HepG2 (cell line): ENCODE data around the gene CLCN1. TPM values are rescaled to one million over a fixed set of nuclear protein-coding genes. Genes with fewer than 3 reads are reported as not detected.

ENCODE experiments used
- ATAC-seq: fragments of 200-7000 bp; cut with Tn5 transposase; 3 replicates; pipeline ENCODE4 v1.9.1; 2020; ENCODE audit warnings: mild to moderate bottlenecking, moderate library complexity
- BruUV-seq: library from RNA; stranded (reverse); fragments of 400-500 nt; replicated peaks from 2 replicates; lab custom pipeline; 2021; lab: Mats Ljungman, UMichigan
- CTCF ChIA-PET: fragments of 300-600 bp; formaldehyde crosslinking; extraction: SDS; loops from one replicate; lab custom pipeline; 2021; ENCODE audit warnings: low total read pairs, inconsistent platforms, low intra/inter-chr PET ratio; lab: Yijun Ruan, JAX
- POLR2A ChIA-PET: fragments of 350-600 bp; sonication (Branson Sonifier 250); formaldehyde crosslinking; loops from one replicate; lab custom pipeline; 2020; ENCODE audit warnings: antibody characterized with exemption, inconsistent platforms; lab: Yijun Ruan, JAX
- DNase-seq: peaks from one replicate; pipeline ENCODE4 v3.0.0-alpha.2; 2015; ENCODE audit warnings: low spot score
- FAIRE-seq: peaks from 3 replicates; lab custom pipeline; 2011; peaks lifted over from hg19 to GRCh38; lab: Jason Lieb, UNC
- H2AFZ ChIP-seq: one replicate; pipeline ENCODE4 v1.6.1; 2011; ENCODE audit warnings: low read length, inconsistent platforms
- H3K27ac ChIP-seq: fragments of 300-600 bp; 3 replicates; pipeline ENCODE4 v1.8.0; 2011; ENCODE audit warnings: mixed run types, mild to moderate bottlenecking, mixed read lengths, low read length, inconsistent platforms; ENCODE audit not compliant: insufficient read depth; ENCODE audit errors: extremely low read length
- H3K27me3 ChIP-seq, 2 experiments: fragments of 200-600 bp in 1 of 2; 2 replicates in 1 of 2; 3 replicates in 1 of 2; pipeline versions ENCODE4 v1.6.0 to v1.8.0; 2011; ENCODE audit warnings: low read length in 2 of 2, mild to moderate bottlenecking in 2 of 2, moderate library complexity in 2 of 2, inconsistent platforms in 1 of 2; ENCODE audit not compliant: insufficient read depth in 2 of 2, control insufficient read depth in 1 of 2
- H3K36me3 ChIP-seq, 2 experiments: fragments of 200-600 bp in 1 of 2; replicated peaks in 1 of 2; 2 replicates in 1 of 2; 3 replicates in 1 of 2; pipeline versions ENCODE4 v1.5.1 to v1.8.0; 2011; ENCODE audit warnings: low read length in 2 of 2, inconsistent platforms in 1 of 2; ENCODE audit not compliant: insufficient read depth in 2 of 2, control insufficient read depth in 1 of 2
- H3K4me1 ChIP-seq: 2 replicates; pipeline ENCODE4 v1.5.1; 2012; ENCODE audit warnings: low read length, inconsistent platforms; ENCODE audit not compliant: insufficient read depth
- H3K4me2 ChIP-seq: 2 replicates; pipeline ENCODE4 v1.6.0; 2011; ENCODE audit warnings: low read depth, low read length, inconsistent platforms
- H3K4me3 ChIP-seq, 3 experiments: fragments of 200-600 bp in 1 of 3; sonication (generic), shearing (Covaris generic) in 1 of 3; replicated peaks in 1 of 3; 2 replicates each; pipeline ENCODE4 v1.5.1; 2011 to 2016; ENCODE audit warnings: low read length in 3 of 3, inconsistent platforms in 2 of 3, low read depth in 2 of 3, mild to moderate bottlenecking in 2 of 3, control low read depth in 1 of 3, mixed read lengths in 1 of 3; ENCODE audit not compliant: insufficient read depth in 1 of 3
- H3K79me2 ChIP-seq: one replicate; pipeline ENCODE4 v1.6.1; 2011; ENCODE audit warnings: low read length, inconsistent platforms; ENCODE audit not compliant: insufficient read depth
- H3K9ac ChIP-seq: 2 replicates; pipeline ENCODE4 v1.6.0; 2011; ENCODE audit warnings: mild to moderate bottlenecking, low read depth, low read length, inconsistent platforms; ENCODE audit not compliant: insufficient read depth
- H3K9me3 ChIP-seq: 2 replicates; pipeline ENCODE4 v1.5.1; 2012; ENCODE audit warnings: mild to moderate bottlenecking, low read length
- H4K20me1 ChIP-seq: 2 replicates; pipeline ENCODE4 v1.6.0; 2011; ENCODE audit warnings: inconsistent platforms, mild to moderate bottlenecking, low read length, moderate library complexity; ENCODE audit not compliant: insufficient read depth
- AGO2 ChIP-seq: fragments of 200-400 bp; formaldehyde crosslinking; optimal IDR thresholded peaks from 2 replicates; pipeline ENCODE3; 2017; ENCODE audit warnings: mild to moderate bottlenecking, low read depth, low read length, moderate library complexity
- AKAP8 ChIP-seq: sonication (generic); formaldehyde crosslinking; IDR thresholded peaks from 2 replicates; pipeline ENCODE4 v1.5.1; 2020; ENCODE audit warnings: mild to moderate bottlenecking, missing genetic modification reagents
- HDAC6 ChIP-seq: fragments of 200-600 bp; sonication (generic); IDR thresholded peaks from 2 replicates; pipeline ENCODE4 v1.7.0; 2017; ENCODE audit warnings: mild to moderate bottlenecking, antibody characterized with exemption, low read length, low read depth
- NFYC ChIP-seq: IDR thresholded peaks from 2 replicates; pipeline ENCODE4 v1.6.1; 2016; ENCODE audit warnings: missing genetic modification reagents, missing compliant biosample characterization
- ZNF550 ChIP-seq: sonication (generic); formaldehyde crosslinking; IDR thresholded peaks from 2 replicates; pipeline ENCODE4 v1.4.0; 2020; ENCODE audit warnings: mild to moderate bottlenecking, missing genetic modification reagents, borderline replicate concordance
- ZXDC ChIP-seq: sonication (generic); formaldehyde crosslinking; IDR thresholded peaks from 2 replicates; pipeline ENCODE4 v1.5.0; 2020; ENCODE audit warnings: mild to moderate bottlenecking, missing genetic modification reagents
- WGBS: methylation state at CpG from one replicate; pipeline ENCODE4 v1.1.6; 2017; ENCODE audit warnings: low lambda C conversion rate; 5-methylcytosine and 5-hydroxymethylcytosine counted together
- in situ Hi-C: cut with HindIII; loops from 2 replicates; pipeline ENCODE4 v1.10.0; 2017; ENCODE audit warnings: low pct_unique_long_range_greater_than_20kb; ENCODE audit not compliant: extremely low pct_ligation_motif_present
- intact Hi-C: fragments of 100-400 bp; cut with micrococcal nuclease; formaldehyde crosslinking; loops from one replicate; pipeline ENCODE4 v1.10.0; 2022; ENCODE audit not compliant: unreplicated experiment
- polyA plus RNA-seq, 8 experiments: library from polyadenylated mRNA; depleted of rRNA in 3 of 8; stranded (reverse) in 7 of 8; unstranded in 1 of 8; fragments of >200 nt; fragmentation: Illumina TruSeq in 4 of 8; extraction: Trizol in 4 of 8; gene quantifications; 2 replicates each; pipeline versions ENCODE4 v1.2.1 to v1.2.3, GENCODE V29; 2011 to 2016; ENCODE audit warnings: low read depth in 4 of 8, missing spikeins in 1 of 8, mixed read lengths in 1 of 8; ENCODE audit not compliant: insufficient read depth in 1 of 8
- total RNA-seq, 5 experiments: library from RNA; depleted of rRNA; stranded (reverse); fragments of >200 nt; fragmentation: Illumina TruSeq; extraction: Trizol; gene quantifications; 2 replicates each; pipeline ENCODE4 v1.2.3, GENCODE V29; 2016; ENCODE audit warnings: low read depth in 1 of 5
- TF ChIP-seq, protein P1 (sequence below): sonication (generic); formaldehyde crosslinking; conservative IDR thresholded peaks from 2 replicates; pipeline ENCODE4 v1.8.1; 2023; ENCODE audit warnings: missing genetic modification reagents
- TF ChIP-seq, protein P2 (sequence below): sonication (generic); formaldehyde crosslinking; IDR thresholded peaks from 2 replicates; pipeline ENCODE4 v1.5.0; 2020; ENCODE audit warnings: mild to moderate bottlenecking, missing genetic modification reagents

The CLCN1 gene
- total and polyA plus RNA-seq, 2 of the 13 experiments (the other 11 are each of a cell fraction or from before 2014, with no cell fraction given), result 0.01 TPM; not detected in 1

- no peak for DNase-seq
- no peak for FAIRE-seq
- in situ Hi-C loops (loop anchor here (5.0 to 25.0 kb wide), 2 partner anchors 34 to 529 kb away; partner anchors contain the start of gene TCAF1), intact Hi-C loops (no loop called here)
- Histone ChIP-seq H3K9ac (no peak overlapping the region; the same call in 1 of the 2 replicates), H3K4me1 (peaks cover 70% of the 10 kb centered on the region), H4K20me1 (peaks cover 9% of the 10 kb centered on the region; the same call in 1 of the 2 replicates), H3K9me3 (no peaks in the 10 kb centered on the region), H3K27me3 (no peaks in the 10 kb centered on the region), H3K36me3 (peaks cover 0 to 6% of the 10 kb centered on the region in 2 experiments; a peak in 3 of 5 replicates)
- 95% methylated on average over 14 of the region's 15 CpGs for WGBS
- CTCF ChIA-PET, result no interaction called here
- no peak for ATAC-seq
- no TSS peak for BruUV-seq
- TF ChIP-seq AGO2 (peak; percentile 28), NFYC (no peak)
- TF ChIP-seq, protein P1, sequence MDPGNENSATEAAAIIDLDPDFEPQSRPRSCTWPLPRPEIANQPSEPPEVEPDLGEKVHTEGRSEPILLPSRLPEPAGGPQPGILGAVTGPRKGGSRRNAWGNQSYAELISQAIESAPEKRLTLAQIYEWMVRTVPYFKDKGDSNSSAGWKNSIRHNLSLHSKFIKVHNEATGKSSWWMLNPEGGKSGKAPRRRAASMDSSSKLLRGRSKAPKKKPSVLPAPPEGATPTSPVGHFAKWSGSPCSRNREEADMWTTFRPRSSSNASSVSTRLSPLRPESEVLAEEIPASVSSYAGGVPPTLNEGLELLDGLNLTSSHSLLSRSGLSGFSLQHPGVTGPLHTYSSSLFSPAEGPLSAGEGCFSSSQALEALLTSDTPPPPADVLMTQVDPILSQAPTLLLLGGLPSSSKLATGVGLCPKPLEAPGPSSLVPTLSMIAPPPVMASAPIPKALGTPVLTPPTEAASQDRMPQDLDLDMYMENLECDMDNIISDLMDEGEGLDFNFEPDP (CRISPR knock-in tag), result 0 out of 2 replicates have a peak, but pooled peaks have one; percentile 31
- TF ChIP-seq, all 625 proteins: peak for 2
- no peak overlapping the region for H3K27ac ChIP-seq
- H3K4me2 ChIP-seq, result peak overlapping the region; percentile 86
- peak overlapping the region in 2 of 3 experiments; percentile 94 to 98; a peak in 3 of 6 replicates for H3K4me3 ChIP-seq
- POLR2A ChIA-PET, result interaction anchor here (4.0 kb wide), 1 partner anchor 13 kb away, joined by 20 read pairs; no protein-coding TSS in a partner anchor
- no peak overlapping the region for H2AFZ ChIP-seq
- H3K79me2 ChIP-seq, result peaks cover 12% of the 10 kb centered on the region
Observed at GRCh38 chr7:143382791-143383641, 67.1 kb downstream of the CLCN1 start.

GRCh38 chr7:143383642-143383957 is 67.7 kb downstream of the CLCN1 start:
- no peak overlapping the region for H3K4me2 ChIP-seq
- TF ChIP-seq HDAC6 (no peak), NFYC (no peak), AKAP8 (CRISPR knock-in tag) (no peak), ZXDC (no peak), ZNF550 (no peak)
- TF ChIP-seq, protein P2, sequence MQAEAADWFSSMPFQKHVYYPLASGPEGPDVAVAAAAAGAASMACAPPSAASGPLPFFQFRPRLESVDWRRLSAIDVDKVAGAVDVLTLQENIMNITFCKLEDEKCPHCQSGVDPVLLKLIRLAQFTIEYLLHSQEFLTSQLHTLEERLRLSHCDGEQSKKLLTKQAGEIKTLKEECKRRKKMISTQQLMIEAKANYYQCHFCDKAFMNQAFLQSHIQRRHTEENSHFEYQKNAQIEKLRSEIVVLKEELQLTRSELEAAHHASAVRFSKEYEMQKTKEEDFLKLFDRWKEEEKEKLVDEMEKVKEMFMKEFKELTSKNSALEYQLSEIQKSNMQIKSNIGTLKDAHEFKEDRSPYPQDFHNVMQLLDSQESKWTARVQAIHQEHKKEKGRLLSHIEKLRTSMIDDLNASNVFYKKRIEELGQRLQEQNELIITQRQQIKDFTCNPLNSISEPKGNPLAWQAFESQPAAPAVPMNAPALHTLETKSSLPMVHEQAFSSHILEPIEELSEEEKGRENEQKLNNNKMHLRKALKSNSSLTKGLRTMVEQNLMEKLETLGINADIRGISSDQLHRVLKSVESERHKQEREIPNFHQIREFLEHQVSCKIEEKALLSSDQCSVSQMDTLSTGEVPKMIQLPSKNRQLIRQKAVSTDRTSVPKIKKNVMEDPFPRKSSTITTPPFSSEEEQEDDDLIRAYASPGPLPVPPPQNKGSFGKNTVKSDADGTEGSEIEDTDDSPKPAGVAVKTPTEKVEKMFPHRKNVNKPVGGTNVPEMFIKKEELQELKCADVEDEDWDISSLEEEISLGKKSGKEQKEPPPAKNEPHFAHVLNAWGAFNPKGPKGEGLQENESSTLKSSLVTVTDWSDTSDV (CRISPR knock-in tag), result no peak

More at GRCh38 chr7:143383642-143383957, 67.7 kb downstream of the CLCN1 start:
- Histone ChIP-seq H3K4me3 (no peak overlapping the region), H2AFZ (no peak overlapping the region), H3K9ac (no peak overlapping the region), H3K9me3 (no peaks in the 10 kb centered on the region), H3K36me3 (peaks cover 4 to 11% of the 10 kb centered on the region in 2 experiments; a peak in 4 of 5 replicates), H4K20me1 (peaks cover 9% of the 10 kb centered on the region; the same call in 1 of the 2 replicates), H3K27me3 (no peaks in the 10 kb centered on the region), H3K79me2 (peaks cover 12% of the 10 kb centered on the region), H3K4me1 (peaks cover 70% of the 10 kb centered on the region), H3K27ac (no peak overlapping the region)
- in situ Hi-C loops, result loop anchor here (5.0 to 25.0 kb wide), 2 partner anchors 34 to 529 kb away; partner anchors contain the start of gene TCAF1
- DNase-seq (no peak), ATAC-seq (no peak), FAIRE-seq (no peak)
- ChIA-PET CTCF (no interaction called here), POLR2A (interaction anchor here (1.8 to 4.0 kb wide), 2 partner anchors 10 to 12 kb away, joined by 15 to 20 read pairs; no protein-coding TSS in a partner anchor)
- no TSS peak for BruUV-seq
- intact Hi-C loops, result no loop called here
- no CpG with 5 or more reads among the region's 1 CpG for WGBS
